OCI-LY7 (cell line): ENCODE measurements around the gene UQCRH.

Source experiments
- EZH2phosphoT487 ChIP-seq: fragments of 200-600 bp; sonication (generic); IDR thresholded peaks from 2 replicates; pipeline ENCODE4 v1.6.1; 2018; ENCODE audit warnings: low read depth, borderline replicate concordance, mild to moderate bottlenecking, mixed run types, antibody characterized with exemption, low read length, moderate library complexity, mixed read lengths
- TF ChIP-seq, protein P1 (sequence below): fragments of 200-600 bp; sonication (generic); conservative IDR thresholded peaks from 2 replicates; pipeline ENCODE4 v1.5.1; 2014; ENCODE audit warnings: mild to moderate bottlenecking, antibody characterized with exemption, low read length, moderate library complexity, mixed read lengths

DNA sequence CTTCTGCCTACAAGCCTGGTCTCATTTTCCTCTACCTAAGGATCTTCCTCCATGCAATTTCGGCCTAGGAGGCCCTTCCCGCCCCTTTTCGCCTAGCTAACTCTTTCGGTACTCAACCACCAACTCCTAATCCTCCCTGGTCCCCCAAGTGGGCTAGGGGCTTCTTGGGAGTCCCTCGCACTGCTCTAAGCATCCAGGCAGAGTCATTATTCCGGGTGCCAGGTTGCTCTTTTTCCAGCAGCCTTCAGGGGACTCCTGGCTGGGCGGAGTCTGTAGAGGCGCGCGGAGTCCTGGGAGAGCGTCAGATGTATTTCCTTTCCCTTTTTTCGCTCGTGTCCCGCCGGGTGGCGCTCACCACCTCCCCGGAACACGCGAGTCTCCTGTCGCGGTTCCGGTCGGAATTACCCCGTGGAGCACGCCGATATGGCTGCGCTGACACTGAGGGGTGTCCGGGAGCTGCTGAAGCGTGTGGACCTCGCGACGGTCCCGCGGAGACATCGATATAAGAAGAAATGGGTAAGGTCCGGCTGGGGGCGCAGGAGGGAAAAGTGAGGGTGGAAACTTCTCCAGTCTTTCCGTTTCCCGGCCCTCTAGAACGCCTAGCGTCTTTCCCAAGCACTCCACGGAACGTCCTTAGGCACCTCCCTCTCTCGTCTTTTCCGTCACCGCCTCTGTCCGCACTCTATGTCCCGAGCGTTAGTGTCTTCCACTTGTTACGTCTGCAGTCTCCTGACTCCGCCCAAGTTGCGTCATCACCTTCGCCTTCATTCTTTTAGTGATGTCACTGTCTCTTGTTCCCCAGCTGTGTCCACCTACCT is 37.1 kb downstream of the UQCRH start, which contains the start of gene NSUN4:
- TF ChIP-seq, protein P1, sequence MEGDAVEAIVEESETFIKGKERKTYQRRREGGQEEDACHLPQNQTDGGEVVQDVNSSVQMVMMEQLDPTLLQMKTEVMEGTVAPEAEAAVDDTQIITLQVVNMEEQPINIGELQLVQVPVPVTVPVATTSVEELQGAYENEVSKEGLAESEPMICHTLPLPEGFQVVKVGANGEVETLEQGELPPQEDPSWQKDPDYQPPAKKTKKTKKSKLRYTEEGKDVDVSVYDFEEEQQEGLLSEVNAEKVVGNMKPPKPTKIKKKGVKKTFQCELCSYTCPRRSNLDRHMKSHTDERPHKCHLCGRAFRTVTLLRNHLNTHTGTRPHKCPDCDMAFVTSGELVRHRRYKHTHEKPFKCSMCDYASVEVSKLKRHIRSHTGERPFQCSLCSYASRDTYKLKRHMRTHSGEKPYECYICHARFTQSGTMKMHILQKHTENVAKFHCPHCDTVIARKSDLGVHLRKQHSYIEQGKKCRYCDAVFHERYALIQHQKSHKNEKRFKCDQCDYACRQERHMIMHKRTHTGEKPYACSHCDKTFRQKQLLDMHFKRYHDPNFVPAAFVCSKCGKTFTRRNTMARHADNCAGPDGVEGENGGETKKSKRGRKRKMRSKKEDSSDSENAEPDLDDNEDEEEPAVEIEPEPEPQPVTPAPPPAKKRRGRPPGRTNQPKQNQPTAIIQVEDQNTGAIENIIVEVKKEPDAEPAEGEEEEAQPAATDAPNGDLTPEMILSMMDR, result peak; percentile 85
- TF ChIP-seq EZH2phosphoT487, result no peak
